HepG2 (cell line): ENCODE data around the gene TLE1. TPM values are rescaled to one million over a fixed set of nuclear protein-coding genes. Genes with fewer than 3 reads are reported as not detected.

Experiments
- ATF2 ChIP-seq: sonication (generic); formaldehyde crosslinking; IDR thresholded peaks from 2 replicates; pipeline ENCODE4 v1.4.0; 2020; ENCODE audit warnings: missing genetic modification reagents
- BRCA1 ChIP-seq: sonication (generic); formaldehyde crosslinking; IDR thresholded peaks from 2 replicates; pipeline ENCODE4 v1.4.0; 2020; ENCODE audit warnings: missing genetic modification reagents
- CHD2 ChIP-seq: IDR thresholded peaks from 2 replicates; pipeline ENCODE4 v1.6.1; 2011; ENCODE audit warnings: low read depth, low read length, improper control_type of control experiment
- FOSL1 ChIP-seq: sonication (generic); formaldehyde crosslinking; IDR thresholded peaks from 2 replicates; pipeline ENCODE4 v1.9.0; 2021; ENCODE audit warnings: missing genetic modification reagents, borderline replicate concordance
- FOSL2 ChIP-seq: sonication (generic); formaldehyde crosslinking; IDR thresholded peaks from 2 replicates; pipeline ENCODE4 v1.4.0; 2020; ENCODE audit warnings: missing genetic modification reagents
- GATA4 ChIP-seq: sonication (generic); IDR thresholded peaks from 2 replicates; pipeline ENCODE4 v1.6.1; 2016; ENCODE audit warnings: antibody characterized with exemption, low read depth, borderline replicate concordance
- HIC2 ChIP-seq: sonication (generic); formaldehyde crosslinking; IDR thresholded peaks from 2 replicates; pipeline ENCODE4 v1.9.0; 2022; ENCODE audit warnings: low read depth, missing genetic modification reagents
- MAF1 ChIP-seq: sonication (generic); formaldehyde crosslinking; IDR thresholded peaks from 2 replicates; pipeline ENCODE4 v1.5.0; 2020; ENCODE audit warnings: missing genetic modification reagents, borderline replicate concordance
- MXI1 ChIP-seq: IDR thresholded peaks from 3 replicates; pipeline ENCODE4 v1.6.1; 2012; ENCODE audit warnings: low read depth, low read length, inconsistent platforms, borderline replicate concordance
- PATZ1 ChIP-seq: sonication (generic); formaldehyde crosslinking; IDR thresholded peaks from 2 replicates; pipeline ENCODE4 v1.4.0; 2020; ENCODE audit warnings: missing genetic modification reagents
- PAXIP1 ChIP-seq: sonication (generic); formaldehyde crosslinking; conservative IDR thresholded peaks from 2 replicates; pipeline ENCODE4 v1.4.0; 2020; ENCODE audit warnings: mild to moderate bottlenecking, missing genetic modification reagents, moderate library complexity
- POLR2A ChIP-seq, 2 experiments: IDR thresholded peaks; 2 replicates each; pipeline ENCODE4 v1.6.1; 2011; ENCODE audit warnings: low read depth in 2 of 2, low read length in 2 of 2, mild to moderate bottlenecking in 1 of 2, moderate library complexity in 1 of 2; ENCODE audit not compliant: insufficient read depth in 1 of 2
- RBM22 ChIP-seq: fragments of 200-400 bp; formaldehyde crosslinking; optimal IDR thresholded peaks from 2 replicates; pipeline ENCODE3; 2017; ENCODE audit warnings: mild to moderate bottlenecking, low read length, moderate library complexity
- SMAD3 ChIP-seq: sonication (generic); formaldehyde crosslinking; IDR thresholded peaks from 2 replicates; pipeline ENCODE4 v1.4.0; 2020; ENCODE audit warnings: missing genetic modification reagents
- ZBTB8A ChIP-seq: sonication (generic); formaldehyde crosslinking; IDR thresholded peaks from 2 replicates; pipeline ENCODE4 v1.4.0; 2020; ENCODE audit warnings: mild to moderate bottlenecking, low read depth, missing genetic modification reagents, borderline replicate concordance
- ZFP36L1 ChIP-seq: sonication (generic); formaldehyde crosslinking; IDR thresholded peaks from 2 replicates; pipeline ENCODE4 v1.8.0; 2022; ENCODE audit warnings: mild to moderate bottlenecking, missing genetic modification reagents, moderate library complexity
- ZMYM3 ChIP-seq: sonication (generic); formaldehyde crosslinking; IDR thresholded peaks from 2 replicates; pipeline ENCODE4 v1.5.1; 2020; ENCODE audit warnings: mild to moderate bottlenecking, missing genetic modification reagents
- ZNF205 ChIP-seq: IDR thresholded peaks from 2 replicates; pipeline ENCODE4 v1.6.1; 2018; ENCODE audit warnings: missing biosample characterization, missing genetic modification reagents
- ZNF296 ChIP-seq: sonication (generic); formaldehyde crosslinking; conservative IDR thresholded peaks from 2 replicates; pipeline ENCODE4 v1.5.0; 2020; ENCODE audit warnings: mild to moderate bottlenecking, missing genetic modification reagents
- ZNF335 ChIP-seq: sonication (generic); formaldehyde crosslinking; IDR thresholded peaks from 2 replicates; pipeline ENCODE4 v1.4.0; 2020; ENCODE audit warnings: missing genetic modification reagents
- ZNF564 ChIP-seq: sonication (generic); formaldehyde crosslinking; IDR thresholded peaks from 2 replicates; pipeline ENCODE4 v1.8.1; 2023; ENCODE audit warnings: mild to moderate bottlenecking, missing genetic modification reagents
- ZNF75D ChIP-seq: sonication (generic); formaldehyde crosslinking; IDR thresholded peaks from 2 replicates; pipeline ENCODE4 v1.8.1; 2023; ENCODE audit warnings: missing genetic modification reagents, mild to moderate bottlenecking, borderline replicate concordance
- polyA plus RNA-seq, 8 experiments: library from polyadenylated mRNA; depleted of rRNA in 3 of 8; stranded (reverse) in 7 of 8; unstranded in 1 of 8; fragments of >200 nt; fragmentation: Illumina TruSeq in 4 of 8; extraction: Trizol in 4 of 8; gene quantifications; 2 replicates each; pipeline versions ENCODE4 v1.2.1 to v1.2.3, GENCODE V29; 2011 to 2016; ENCODE audit warnings: low read depth in 4 of 8, missing spikeins in 1 of 8, mixed read lengths in 1 of 8; ENCODE audit not compliant: insufficient read depth in 1 of 8
- total RNA-seq, 5 experiments: library from RNA; depleted of rRNA; stranded (reverse); fragments of >200 nt; fragmentation: Illumina TruSeq; extraction: Trizol; gene quantifications; 2 replicates each; pipeline ENCODE4 v1.2.3, GENCODE V29; 2016; ENCODE audit warnings: low read depth in 1 of 5

Gene TLE1
- total and polyA plus RNA-seq, 2 of the 13 experiments (the other 11 are each of a cell fraction or from before 2014, with no cell fraction given): 35.9 to 109 TPM

GRCh38 chr9:81588148-81588871 lies 101.0 kb downstream of the TLE1 start (continued):
- no peak for TF ChIP-seq ZBTB8A (CRISPR knock-in tag)
- peak; percentile 94 for TF ChIP-seq FOSL2
- peak; percentile 56 for TF ChIP-seq ZMYM3 (CRISPR knock-in tag)
- TF ChIP-seq MXI1: peak; percentile 55; the same call in 1 of the 3 replicates
- peak; percentile 74; the same call in 1 of the 2 replicates for TF ChIP-seq HIC2 (CRISPR knock-in tag)
- TF ChIP-seq ZFP36L1 (CRISPR knock-in tag): no peak
- TF ChIP-seq PAXIP1 (CRISPR knock-in tag): peak; percentile 93
- TF ChIP-seq PATZ1: peak; percentile 70
- TF ChIP-seq ZNF564 (CRISPR knock-in tag): no peak
- TF ChIP-seq BRCA1 (CRISPR knock-in tag): peak; percentile 81
- no peak for TF ChIP-seq MAF1 (CRISPR knock-in tag)
- TF ChIP-seq GATA4: peak; percentile 58; the same call in 1 of the 2 replicates
- TF ChIP-seq RBM22: peak; percentile 14
- peak; percentile 100 for TF ChIP-seq ATF2 (CRISPR knock-in tag)
- TF ChIP-seq FOSL1 (CRISPR knock-in tag): peak; percentile 72; the same call in 1 of the 2 replicates
- TF ChIP-seq POLR2A (IDR thresholded peaks at IDR 0.05; ENCODE audit: insufficient read depth in 1 of 2, low read depth in 2 of 2, low read length in 2 of 2): peak; percentile 40 to 47; a peak in 1 of 4 replicates
- peak; percentile 19; the same call in 1 of the 2 replicates for TF ChIP-seq CHD2
- TF ChIP-seq SMAD3 (CRISPR knock-in tag): peak; percentile 92; the same call in 1 of the 2 replicates
- TF ChIP-seq ZNF335 (CRISPR knock-in tag): peak; percentile 89
- peak; percentile 90 for TF ChIP-seq ZNF205
- no peak for TF ChIP-seq ZNF296
- no peak for TF ChIP-seq ZNF75D (CRISPR knock-in tag)
